GM23248 (cell line): ENCODE measurements around the gene VPS33B.

Experiments
- EZH2 ChIP-seq: fragments of 200-600 bp; sonication (generic); IDR thresholded peaks from 2 replicates; pipeline ENCODE4 v1.6.1; 2018; ENCODE audit warnings: antibody characterized with exemption, mild to moderate bottlenecking; ENCODE audit not compliant: insufficient read depth, poor library complexity, severe bottlenecking
- EZH2phosphoT487 ChIP-seq: fragments of 200-600 bp; sonication (generic); IDR thresholded peaks from 2 replicates; pipeline ENCODE4 v1.6.1; 2018; ENCODE audit warnings: antibody characterized with exemption, moderate library complexity, mild to moderate bottlenecking, low read depth; ENCODE audit not compliant: insufficient read depth

DNA sequence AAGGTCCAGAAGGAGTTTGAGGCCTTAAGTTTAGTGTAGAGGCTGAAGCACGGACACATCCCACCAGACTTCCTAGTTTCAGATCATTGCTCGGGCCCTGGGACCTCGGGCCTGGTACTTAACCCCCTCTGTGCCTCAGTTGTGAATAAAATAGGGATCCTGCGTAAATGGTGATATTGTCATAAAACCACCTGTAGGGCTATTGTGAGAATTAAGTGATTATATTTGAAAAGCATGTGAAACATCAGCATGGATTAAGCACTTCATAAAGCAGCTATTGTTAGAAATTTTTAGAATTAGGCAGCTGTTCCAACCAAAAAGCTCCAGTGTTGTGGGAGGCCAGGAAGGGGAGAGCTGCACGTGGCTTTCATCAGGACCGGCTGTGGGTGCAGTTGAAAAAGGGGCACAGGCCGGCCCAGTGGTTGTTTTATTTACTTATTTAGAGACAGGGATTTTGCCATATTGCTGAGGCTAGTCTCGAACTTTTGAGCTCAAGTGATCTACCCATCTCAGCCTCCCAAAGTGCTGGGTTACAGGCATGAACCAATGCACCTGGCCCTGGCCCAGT lies 63.3 kb downstream of the VPS33B start:
- no peak for TF ChIP-seq EZH2
- no peak for TF ChIP-seq EZH2phosphoT487
